Thoracic aorta (tissue), 2 donors: ENCODE measurements around the gene RBMS3. TPM values are rescaled to one million over a fixed set of nuclear protein-coding genes. Genes with fewer than 3 reads are reported as not detected.

Source experiments
- ATAC-seq: fragments of 150-250 bp; one replicate; pipeline ENCODE4 v1.8.0; 2017; ENCODE audit warnings: low read depth; ENCODE audit not compliant: insufficient number of reproducible peaks, low FRiP score
- DNase-seq: peaks from one replicate; pipeline ENCODE4 v3.0.0-alpha.2; 2020; ENCODE audit warnings: low spot score
- H3K27ac ChIP-seq, 2 donors: fragments of 200-600 bp; sonication (generic); 1 replicate in 1 of 2; 2 replicates in 1 of 2; pipeline ENCODE4 v1.5.1; 2016; ENCODE audit warnings: mild to moderate bottlenecking in 2 of 2, moderate library complexity in 2 of 2
- H3K27me3 ChIP-seq: fragments of 200-600 bp; sonication (generic); replicated peaks from 2 replicates; pipeline ENCODE4 v1.6.0; 2016; ENCODE audit warnings: mild to moderate bottlenecking; ENCODE audit not compliant: insufficient read depth
- H3K36me3 ChIP-seq: fragments of 200-600 bp; sonication (generic); one replicate; pipeline ENCODE4 v1.5.1; 2016
- H3K4me1 ChIP-seq, 2 donors: fragments of 200-600 bp; sonication (generic); 1 replicate in 1 of 2; 2 replicates in 1 of 2; pipeline versions ENCODE4 v1.5.1 to v1.6.0; 2016; ENCODE audit warnings: low read depth in 2 of 2, mild to moderate bottlenecking in 1 of 2; ENCODE audit not compliant: control insufficient read depth in 1 of 2
- H3K4me3 ChIP-seq: fragments of 200-600 bp; sonication (generic); 2 replicates; pipeline ENCODE4 v1.5.1; 2016; ENCODE audit warnings: mild to moderate bottlenecking
- H3K9me3 ChIP-seq: fragments of 200-600 bp; sonication (generic); 2 replicates; pipeline ENCODE4 v1.5.1; 2016
- total RNA-seq, 2 donors: library from RNA; depleted of rRNA; stranded (reverse); fragments of >200 nt; gene quantifications; one replicate each; pipeline versions ENCODE4 v1.1.0 to v1.2.3, GENCODE V29; 2016
- TF ChIP-seq, protein P1 (sequence below): fragments of 200-600 bp; sonication (generic); IDR thresholded peaks from one replicate; pipeline ENCODE4 v1.5.1; 2019; ENCODE audit warnings: antibody characterized with exemption

RBMS3 gene
- total RNA-seq, 2 donors from 2014 or later: 149 to 186 TPM

DNA sequence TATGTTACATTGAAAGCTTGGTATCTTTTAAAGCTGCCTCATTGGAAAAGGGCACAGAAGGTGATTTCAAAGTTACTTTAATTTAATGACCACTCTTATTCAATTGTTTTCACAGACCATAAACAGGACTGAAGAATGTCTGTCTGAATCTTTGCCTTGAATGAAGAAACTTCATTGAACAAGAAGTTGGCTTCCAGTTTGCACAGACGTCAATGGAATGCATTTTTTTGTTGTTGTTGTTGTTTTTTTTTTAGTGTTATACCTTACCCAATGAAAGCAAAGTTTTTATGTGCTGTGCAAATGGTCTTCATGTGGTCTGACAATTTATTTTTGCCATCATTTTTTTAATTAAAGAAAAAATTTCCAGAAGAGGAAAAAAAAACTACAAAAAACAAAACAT lies 722.9 kb downstream of the RBMS3 start:
- Histone ChIP-seq H3K36me3 (no peaks in the 10 kb centered on the region), H3K27ac (peak overlapping the region in 1 of 2 donors; percentile 3)
- TF ChIP-seq, protein P1, sequence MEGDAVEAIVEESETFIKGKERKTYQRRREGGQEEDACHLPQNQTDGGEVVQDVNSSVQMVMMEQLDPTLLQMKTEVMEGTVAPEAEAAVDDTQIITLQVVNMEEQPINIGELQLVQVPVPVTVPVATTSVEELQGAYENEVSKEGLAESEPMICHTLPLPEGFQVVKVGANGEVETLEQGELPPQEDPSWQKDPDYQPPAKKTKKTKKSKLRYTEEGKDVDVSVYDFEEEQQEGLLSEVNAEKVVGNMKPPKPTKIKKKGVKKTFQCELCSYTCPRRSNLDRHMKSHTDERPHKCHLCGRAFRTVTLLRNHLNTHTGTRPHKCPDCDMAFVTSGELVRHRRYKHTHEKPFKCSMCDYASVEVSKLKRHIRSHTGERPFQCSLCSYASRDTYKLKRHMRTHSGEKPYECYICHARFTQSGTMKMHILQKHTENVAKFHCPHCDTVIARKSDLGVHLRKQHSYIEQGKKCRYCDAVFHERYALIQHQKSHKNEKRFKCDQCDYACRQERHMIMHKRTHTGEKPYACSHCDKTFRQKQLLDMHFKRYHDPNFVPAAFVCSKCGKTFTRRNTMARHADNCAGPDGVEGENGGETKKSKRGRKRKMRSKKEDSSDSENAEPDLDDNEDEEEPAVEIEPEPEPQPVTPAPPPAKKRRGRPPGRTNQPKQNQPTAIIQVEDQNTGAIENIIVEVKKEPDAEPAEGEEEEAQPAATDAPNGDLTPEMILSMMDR: no peak

DNA sequence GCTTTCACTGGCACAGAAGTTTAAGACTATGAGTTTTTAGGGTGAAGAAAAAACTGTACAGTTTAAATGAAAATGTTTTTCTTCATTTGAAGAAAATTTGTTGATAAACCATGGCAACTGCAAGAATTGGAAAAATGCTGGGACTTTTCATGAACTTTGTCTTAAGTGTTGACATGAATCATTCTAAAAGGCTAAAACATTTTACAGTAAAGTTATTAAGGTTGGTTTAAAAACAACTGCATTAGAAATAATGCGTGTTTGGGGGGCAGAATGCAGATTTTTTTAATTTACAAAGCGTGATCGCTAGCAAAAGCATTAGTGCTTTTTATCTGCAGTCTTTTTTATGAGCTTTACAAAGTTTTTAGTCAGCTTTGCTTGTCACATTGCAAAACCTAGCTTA lies 723.6 kb downstream of the RBMS3 start:
- Histone ChIP-seq H3K36me3 (no peaks in the 10 kb centered on the region), H3K9me3 (no peaks in the 10 kb centered on the region), H3K27me3 (no peaks in the 10 kb centered on the region), H3K4me1 (peaks cover 10 to 31% of the 10 kb centered on the region in 2 donors), H3K4me3 (no peak overlapping the region), H3K27ac (no peak overlapping the region)
- ATAC-seq (no peak), DNase-seq (no peak)
- TF ChIP-seq, protein P1: no peak

More for the DNA sequence above, 722.9 kb downstream of the RBMS3 start:
- H3K4me1 ChIP-seq: peaks cover 10 to 31% of the 10 kb centered on the region in 2 donors
- H3K4me3 ChIP-seq: no peak overlapping the region
- no peaks in the 10 kb centered on the region for H3K27me3 ChIP-seq
- no peaks in the 10 kb centered on the region for H3K9me3 ChIP-seq
- ATAC-seq (no peak), DNase-seq (no peak)

DNA sequence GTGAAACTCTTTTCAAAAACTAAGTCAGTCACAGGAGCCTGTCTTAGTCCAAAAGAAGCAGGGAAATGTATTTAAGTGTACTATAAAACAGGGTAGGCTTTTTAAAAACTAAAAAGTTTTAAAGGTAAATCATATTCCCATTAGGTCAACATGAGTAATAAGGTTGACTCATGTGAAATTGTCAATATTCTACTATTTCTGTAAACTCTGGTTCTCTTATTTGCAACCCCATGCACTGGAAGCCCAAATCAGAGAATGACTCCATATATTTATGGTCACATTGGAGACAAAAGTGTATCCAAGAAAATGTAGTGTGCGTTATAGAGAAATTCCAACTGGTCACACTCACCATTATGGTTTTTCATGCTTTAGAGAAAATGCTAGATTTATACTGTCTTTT lies 725.2 kb downstream of the RBMS3 start:
- DNase-seq: no peak
- Histone ChIP-seq H3K4me1 (peaks cover 10 to 31% of the 10 kb centered on the region in 2 donors), H3K27me3 (no peaks in the 10 kb centered on the region), H3K4me3 (no peak overlapping the region), H3K9me3 (no peaks in the 10 kb centered on the region), H3K27ac (no peak overlapping the region), H3K36me3 (no peaks in the 10 kb centered on the region)
- TF ChIP-seq, protein P1: no peak
- no peak for ATAC-seq

DNA sequence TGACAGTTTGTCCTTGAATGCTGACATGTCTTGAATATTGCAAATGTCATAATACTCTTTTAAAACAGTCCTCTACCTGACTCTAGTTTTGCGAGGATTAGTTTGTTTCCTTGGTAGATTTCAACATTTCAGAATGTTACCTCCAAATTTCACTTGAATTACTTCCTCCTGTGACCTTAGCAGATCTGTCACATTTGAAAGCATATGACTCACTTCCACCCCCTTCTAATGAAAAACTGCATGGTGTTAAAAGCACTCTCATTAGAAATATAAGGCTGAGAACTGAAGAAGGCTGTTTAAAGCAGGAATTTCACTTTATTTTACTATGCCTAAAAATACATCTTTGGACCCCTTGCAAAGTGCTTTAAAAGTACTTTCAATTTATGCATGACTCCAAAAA lies 726.8 kb downstream of the RBMS3 start:
- Histone ChIP-seq H3K4me3 (no peak overlapping the region), H3K9me3 (no peaks in the 10 kb centered on the region), H3K27me3 (no peaks in the 10 kb centered on the region), H3K27ac (no peak overlapping the region), H3K4me1 (peaks cover 10 to 22% of the 10 kb centered on the region in 2 donors), H3K36me3 (no peaks in the 10 kb centered on the region)
- DNase-seq: no peak
- TF ChIP-seq, protein P1: no peak
- no peak for ATAC-seq

DNA sequence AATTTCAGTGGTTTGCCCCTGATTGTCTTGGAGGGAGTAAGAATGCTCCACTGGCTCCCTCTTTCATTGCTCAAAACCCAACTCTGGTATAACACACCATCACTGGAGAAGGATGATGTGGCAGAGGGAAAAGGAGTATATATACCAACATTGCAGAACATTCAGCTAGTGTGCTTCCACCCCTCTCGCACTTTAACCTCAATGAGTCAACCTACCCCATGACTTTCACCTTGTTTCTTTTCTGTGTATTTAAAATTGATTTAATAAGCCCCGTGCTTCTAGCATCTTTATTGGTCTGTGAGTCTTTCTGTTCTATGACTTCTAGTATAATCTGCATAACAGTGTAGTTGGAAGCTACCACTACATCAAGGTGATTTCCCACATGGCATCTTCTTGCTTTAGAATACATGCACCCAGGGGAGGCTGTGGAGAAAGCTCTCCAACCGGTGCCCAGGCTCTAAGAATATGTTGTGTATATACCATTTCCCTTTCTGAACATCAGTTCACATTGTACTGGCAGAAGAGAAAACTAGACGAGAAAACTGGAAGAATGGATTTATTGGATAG lies 730.4 kb downstream of the RBMS3 start:
- Histone ChIP-seq H3K9me3 (no peaks in the 10 kb centered on the region), H3K4me1 (no peaks in the 10 kb centered on the region), H3K27ac (no peak overlapping the region), H3K4me3 (no peak overlapping the region), H3K27me3 (no peaks in the 10 kb centered on the region), H3K36me3 (no peaks in the 10 kb centered on the region)
- DNase-seq (no peak), ATAC-seq (no peak)
- TF ChIP-seq, protein P1: no peak
